ENCODE measurements around the gene PDAP1. TPM values are rescaled to one million over a fixed set of nuclear protein-coding genes. Genes with fewer than 3 reads are reported as not detected.

Gene PDAP1
- total and polyA plus RNA-seq, 2 of the 4 experiments (the other 2 are of a cell fraction): 40.3 to 193 TPM

GRCh38 chr7:99383203-99383602, 25.2 kb downstream of the PDAP1 start:
- dilution Hi-C loops (cut with HindIII; ENCODE audit: low sequenced_read_pairs, unreplicated experiment) (no loop called here), intact Hi-C loops (cut with micrococcal nuclease) (no loop called here), in situ Hi-C loops (cut with MboI; ENCODE audit: low sequenced_read_pairs) (no loop called here)
- CTCF ChIA-PET: no interaction called here
- Histone ChIP-seq H2AK5ac (ENCODE audit: low read depth, low read length) (no peak overlapping the region), H3K18ac (ENCODE audit: low read depth, low read length) (no peak overlapping the region), H3K23ac (ENCODE audit: low read depth, low read length) (no peak overlapping the region), H3K4me3 (ENCODE audit: insufficient read depth, low read depth, low read length) (no peak overlapping the region), H4K91ac (ENCODE audit: insufficient read depth, low read depth, low read length) (no peak overlapping the region), H2AFZ (replicated peaks; ENCODE audit: low read length, poor library complexity) (no peak overlapping the region), H3K27me3 (ENCODE audit: control insufficient read depth, insufficient read depth, low read length) (no peaks in the 10 kb centered on the region), H2BK20ac (ENCODE audit: low read depth, low read length) (no peak overlapping the region), H3K4me1 (ENCODE audit: control insufficient read depth, insufficient read depth, low read length) (peaks cover 14% of the 10 kb centered on the region), H3K9ac (ENCODE audit: low read depth, low read length) (no peak overlapping the region), H4K20me1 (ENCODE audit: insufficient read depth, low read length) (peaks cover 58% of the 10 kb centered on the region), H3K14ac (replicated peaks; ENCODE audit: low read depth, low read length) (no peak overlapping the region), H3K56ac (ENCODE audit: extremely low read depth, insufficient read depth, low read length) (no peak overlapping the region), H3K4ac (ENCODE audit: low read depth, low read length) (no peak overlapping the region), H3K36me3 (ENCODE audit: control insufficient read depth, insufficient read depth, low read length) (peaks cover 18% of the 10 kb centered on the region), H4K5ac (ENCODE audit: low read depth, low read length) (no peak overlapping the region), H2BK15ac (ENCODE audit: low read depth, low read length) (no peak overlapping the region), H3K4me2 (ENCODE audit: low read depth, low read length) (no peak overlapping the region), H3K9me1 (ENCODE audit: insufficient read depth, low read length) (peaks cover 13% of the 10 kb centered on the region), H2AK9ac (replicated peaks; ENCODE audit: low read depth, low read length, poor library complexity) (no peak overlapping the region), H4K8ac (ENCODE audit: low read depth in 2 of 2, low read length in 2 of 2) (no peak overlapping the region), H2BK120ac (ENCODE audit: low read depth, low read length) (no peak overlapping the region), H2BK5ac (ENCODE audit: low read depth, low read length, poor library complexity, severe bottlenecking) (no peak overlapping the region), H3K27ac (ENCODE audit: insufficient read depth, low read length) (no peak overlapping the region), H3K79me1 (ENCODE audit: low read depth in 1 of 2, low read length in 2 of 2) (peaks cover 21 to 70% of the 10 kb centered on the region in 2 experiments), H3K9me3 (ENCODE audit: control insufficient read depth, insufficient read depth, low read length) (no peaks in the 10 kb centered on the region)
- BruUV-seq (replicated peaks): no TSS peak
- no peak for DNase-seq
- WGBS, 2 experiments (ENCODE audit: extremely low coverage in 2 of 2, insufficient read length in 1 of 2): 88% methylated on average over 8 of the region's 10 CpGs; no CpG with 5 or more reads in 1 of the 2 experiments
- ATAC-seq (ENCODE audit: low read depth): no peak
- TF ChIP-seq MXI1 (IDR thresholded peaks at IDR 0.05; ENCODE audit: borderline replicate concordance, low read depth, low read length) (no peak), CEBPB (IDR thresholded peaks at IDR 0.05; ENCODE audit: low read depth, low read length) (no peak), RFX5 (IDR thresholded peaks at IDR 0.05; ENCODE audit: low read depth, low read length) (no peak), BHLHE40 (IDR thresholded peaks at IDR 0.05; ENCODE audit: low read depth, low read length) (no peak), FOS (IDR thresholded peaks at IDR 0.05; ENCODE audit: low read depth, low read length) (no peak), SMC3 (IDR thresholded peaks at IDR 0.05; ENCODE audit: low read depth, low read length) (no peak), CHD1 (IDR thresholded peaks at IDR 0.05; ENCODE audit: low read depth, low read length) (no peak), RAD21 (IDR thresholded peaks at IDR 0.05; ENCODE audit: low read length) (no peak), RCOR1 (IDR thresholded peaks at IDR 0.05; ENCODE audit: insufficient replicate concordance, low read length) (no peak), MAFK (IDR thresholded peaks at IDR 0.05; ENCODE audit: low read depth, low read length) (no peak), NFE2L2 (IDR thresholded peaks at IDR 0.05; ENCODE audit: low read depth, low read length) (no peak), POLR2A (IDR thresholded peaks at IDR 0.05; ENCODE audit: low read depth, low read length) (no peak), MAZ (IDR thresholded peaks at IDR 0.05; ENCODE audit: borderline replicate concordance, low read depth, low read length) (no peak)
- TF ChIP-seq, protein P1, sequence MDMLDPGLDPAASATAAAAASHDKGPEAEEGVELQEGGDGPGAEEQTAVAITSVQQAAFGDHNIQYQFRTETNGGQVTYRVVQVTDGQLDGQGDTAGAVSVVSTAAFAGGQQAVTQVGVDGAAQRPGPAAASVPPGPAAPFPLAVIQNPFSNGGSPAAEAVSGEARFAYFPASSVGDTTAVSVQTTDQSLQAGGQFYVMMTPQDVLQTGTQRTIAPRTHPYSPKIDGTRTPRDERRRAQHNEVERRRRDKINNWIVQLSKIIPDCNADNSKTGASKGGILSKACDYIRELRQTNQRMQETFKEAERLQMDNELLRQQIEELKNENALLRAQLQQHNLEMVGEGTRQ (IDR thresholded peaks at IDR 0.05; ENCODE audit: low read depth, low read length): no peak
- TF ChIP-seq, protein P2, sequence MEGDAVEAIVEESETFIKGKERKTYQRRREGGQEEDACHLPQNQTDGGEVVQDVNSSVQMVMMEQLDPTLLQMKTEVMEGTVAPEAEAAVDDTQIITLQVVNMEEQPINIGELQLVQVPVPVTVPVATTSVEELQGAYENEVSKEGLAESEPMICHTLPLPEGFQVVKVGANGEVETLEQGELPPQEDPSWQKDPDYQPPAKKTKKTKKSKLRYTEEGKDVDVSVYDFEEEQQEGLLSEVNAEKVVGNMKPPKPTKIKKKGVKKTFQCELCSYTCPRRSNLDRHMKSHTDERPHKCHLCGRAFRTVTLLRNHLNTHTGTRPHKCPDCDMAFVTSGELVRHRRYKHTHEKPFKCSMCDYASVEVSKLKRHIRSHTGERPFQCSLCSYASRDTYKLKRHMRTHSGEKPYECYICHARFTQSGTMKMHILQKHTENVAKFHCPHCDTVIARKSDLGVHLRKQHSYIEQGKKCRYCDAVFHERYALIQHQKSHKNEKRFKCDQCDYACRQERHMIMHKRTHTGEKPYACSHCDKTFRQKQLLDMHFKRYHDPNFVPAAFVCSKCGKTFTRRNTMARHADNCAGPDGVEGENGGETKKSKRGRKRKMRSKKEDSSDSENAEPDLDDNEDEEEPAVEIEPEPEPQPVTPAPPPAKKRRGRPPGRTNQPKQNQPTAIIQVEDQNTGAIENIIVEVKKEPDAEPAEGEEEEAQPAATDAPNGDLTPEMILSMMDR (conservative IDR thresholded peaks at IDR 0.05; ENCODE audit: low read depth, low read length): no peak
- TF ChIP-seq, protein P3, sequence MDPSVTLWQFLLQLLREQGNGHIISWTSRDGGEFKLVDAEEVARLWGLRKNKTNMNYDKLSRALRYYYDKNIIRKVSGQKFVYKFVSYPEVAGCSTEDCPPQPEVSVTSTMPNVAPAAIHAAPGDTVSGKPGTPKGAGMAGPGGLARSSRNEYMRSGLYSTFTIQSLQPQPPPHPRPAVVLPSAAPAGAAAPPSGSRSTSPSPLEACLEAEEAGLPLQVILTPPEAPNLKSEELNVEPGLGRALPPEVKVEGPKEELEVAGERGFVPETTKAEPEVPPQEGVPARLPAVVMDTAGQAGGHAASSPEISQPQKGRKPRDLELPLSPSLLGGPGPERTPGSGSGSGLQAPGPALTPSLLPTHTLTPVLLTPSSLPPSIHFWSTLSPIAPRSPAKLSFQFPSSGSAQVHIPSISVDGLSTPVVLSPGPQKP (IDR thresholded peaks at IDR 0.05; ENCODE audit: borderline replicate concordance, low read depth, low read length): no peak
- POLR2A ChIA-PET (ENCODE audit: unreplicated experiment): no interaction called here

All from IMR-90 (cell line).